ENCODE results near the gene MICAL1.

The MICAL1 gene

DNA sequence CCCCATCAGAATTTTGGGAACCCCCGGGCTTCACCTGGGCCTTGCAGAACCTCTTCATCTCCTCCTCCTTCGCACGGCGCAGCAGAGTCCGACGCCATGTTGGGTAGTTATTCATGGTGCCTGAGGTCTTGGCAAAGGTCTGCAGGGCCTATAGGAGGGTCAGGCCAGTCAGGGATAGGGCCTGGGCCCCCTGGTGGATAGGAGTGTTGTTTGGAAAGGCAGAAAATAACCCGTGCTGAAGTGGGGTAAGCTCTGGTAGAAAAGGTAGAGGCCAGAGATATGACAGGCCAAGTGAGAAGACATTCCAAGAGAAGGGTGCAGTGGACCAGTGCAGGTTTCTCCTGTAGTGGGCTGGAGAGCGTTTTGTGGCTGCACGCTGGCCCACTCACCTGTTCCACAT is 10.2 kb downstream of the MICAL1 start:
- H3K9ac ChIP-seq: no peak overlapping the region
- no peaks in the 10 kb centered on the region for H3K27me3 ChIP-seq (ENCODE audit: control insufficient read depth, insufficient read depth, low read length)
- H3K4me1 ChIP-seq: peaks cover 19% of the 10 kb centered on the region
- no peak overlapping the region for H2AFZ ChIP-seq
- H3K79me2 ChIP-seq: no peaks in the 10 kb centered on the region
- TF ChIP-seq, protein P1, sequence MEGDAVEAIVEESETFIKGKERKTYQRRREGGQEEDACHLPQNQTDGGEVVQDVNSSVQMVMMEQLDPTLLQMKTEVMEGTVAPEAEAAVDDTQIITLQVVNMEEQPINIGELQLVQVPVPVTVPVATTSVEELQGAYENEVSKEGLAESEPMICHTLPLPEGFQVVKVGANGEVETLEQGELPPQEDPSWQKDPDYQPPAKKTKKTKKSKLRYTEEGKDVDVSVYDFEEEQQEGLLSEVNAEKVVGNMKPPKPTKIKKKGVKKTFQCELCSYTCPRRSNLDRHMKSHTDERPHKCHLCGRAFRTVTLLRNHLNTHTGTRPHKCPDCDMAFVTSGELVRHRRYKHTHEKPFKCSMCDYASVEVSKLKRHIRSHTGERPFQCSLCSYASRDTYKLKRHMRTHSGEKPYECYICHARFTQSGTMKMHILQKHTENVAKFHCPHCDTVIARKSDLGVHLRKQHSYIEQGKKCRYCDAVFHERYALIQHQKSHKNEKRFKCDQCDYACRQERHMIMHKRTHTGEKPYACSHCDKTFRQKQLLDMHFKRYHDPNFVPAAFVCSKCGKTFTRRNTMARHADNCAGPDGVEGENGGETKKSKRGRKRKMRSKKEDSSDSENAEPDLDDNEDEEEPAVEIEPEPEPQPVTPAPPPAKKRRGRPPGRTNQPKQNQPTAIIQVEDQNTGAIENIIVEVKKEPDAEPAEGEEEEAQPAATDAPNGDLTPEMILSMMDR (IDR thresholded peaks at IDR 0.05): no peak
- no peaks in the 10 kb centered on the region for H3K9me3 ChIP-seq (ENCODE audit: control insufficient read depth, low read length)
- H3K36me3 ChIP-seq (ENCODE audit: control insufficient read depth, insufficient read depth, low read length): no peaks in the 10 kb centered on the region
- no peak overlapping the region for H3K4me3 ChIP-seq (ENCODE audit: low read depth, low read length)
- no peak overlapping the region for H3K4me2 ChIP-seq (ENCODE audit: low read length)
- no peak overlapping the region for H3K27ac ChIP-seq

DNA sequence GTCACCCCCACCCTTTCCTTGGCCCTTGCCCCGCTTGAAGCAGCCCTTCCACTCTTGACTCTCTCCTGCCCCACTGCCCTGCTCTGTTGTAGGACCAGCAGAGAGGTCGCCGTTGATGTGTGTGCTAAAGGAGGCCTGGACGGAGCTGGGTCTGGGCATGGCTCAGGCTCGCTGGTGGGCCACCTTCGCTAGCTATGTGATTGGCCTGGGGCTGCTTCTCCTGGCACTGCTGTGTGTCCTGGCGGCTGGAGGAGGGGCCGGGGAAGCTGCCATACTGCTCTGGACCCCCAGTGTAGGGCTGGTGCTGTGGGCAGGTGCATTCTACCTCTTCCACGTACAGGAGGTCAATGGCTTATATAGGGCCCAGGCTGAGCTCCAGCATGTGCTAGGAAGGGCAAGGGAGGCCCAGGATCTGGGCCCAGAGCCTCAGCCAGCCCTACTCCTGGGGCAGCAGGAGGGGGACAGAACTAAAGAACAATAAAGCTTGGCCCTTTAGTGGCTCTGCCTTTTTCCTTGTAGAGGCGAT is 12.1 kb downstream of the MICAL1 start:
- Histone ChIP-seq H3K4me1 (peaks cover 15% of the 10 kb centered on the region), H3K9me3 (ENCODE audit: control insufficient read depth, low read length) (no peaks in the 10 kb centered on the region), H3K4me2 (ENCODE audit: low read length) (no peak overlapping the region), H2AFZ (no peak overlapping the region), H3K79me2 (no peaks in the 10 kb centered on the region), H3K27me3 (ENCODE audit: control insufficient read depth, insufficient read depth, low read length) (no peaks in the 10 kb centered on the region), H3K4me3 (ENCODE audit: low read depth, low read length) (no peak overlapping the region), H3K36me3 (ENCODE audit: control insufficient read depth, insufficient read depth, low read length) (no peaks in the 10 kb centered on the region), H3K27ac (no peak overlapping the region), H3K9ac (no peak overlapping the region)
- TF ChIP-seq, protein P1 (IDR thresholded peaks at IDR 0.05): no peak

DNA sequence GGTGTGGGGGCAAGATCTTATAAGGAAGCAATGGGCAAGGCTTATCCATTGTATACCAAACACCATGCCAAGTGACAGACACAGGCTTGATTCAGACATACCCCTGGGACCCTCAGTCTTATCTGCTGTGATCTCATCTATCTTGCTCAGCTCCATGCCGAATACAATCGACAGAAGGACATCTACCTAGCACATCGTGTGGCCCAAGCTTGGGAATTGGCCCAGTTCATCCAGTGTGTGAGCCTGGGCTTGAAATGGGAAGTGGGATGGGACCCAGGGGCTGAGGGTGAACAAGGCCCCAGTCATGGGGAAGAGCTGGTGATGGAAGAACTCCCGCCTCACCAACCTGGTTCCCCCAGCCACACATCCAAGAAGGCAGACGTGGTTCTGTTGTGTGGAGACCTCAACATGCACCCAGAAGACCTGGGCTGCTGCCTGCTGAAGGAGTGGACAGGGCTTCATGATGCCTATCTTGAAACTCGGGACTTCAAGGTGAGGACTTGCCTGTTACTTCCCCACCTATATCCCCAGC is 13.1 kb downstream of the MICAL1 start:
- TF ChIP-seq, protein P1 (IDR thresholded peaks at IDR 0.05): no peak
- no peak overlapping the region for H2AFZ ChIP-seq
- no peak overlapping the region for H3K4me3 ChIP-seq (ENCODE audit: low read depth, low read length)
- no peaks in the 10 kb centered on the region for H3K9me3 ChIP-seq (ENCODE audit: control insufficient read depth, low read length)
- no peaks in the 10 kb centered on the region for H3K79me2 ChIP-seq
- no peaks in the 10 kb centered on the region for H3K36me3 ChIP-seq (ENCODE audit: control insufficient read depth, insufficient read depth, low read length)
- H3K9ac ChIP-seq: no peak overlapping the region
- H3K27me3 ChIP-seq (ENCODE audit: control insufficient read depth, insufficient read depth, low read length): no peaks in the 10 kb centered on the region
- H3K27ac ChIP-seq: no peak overlapping the region
- H3K4me1 ChIP-seq: peaks cover 15% of the 10 kb centered on the region
- no peak overlapping the region for H3K4me2 ChIP-seq (ENCODE audit: low read length)

DNA sequence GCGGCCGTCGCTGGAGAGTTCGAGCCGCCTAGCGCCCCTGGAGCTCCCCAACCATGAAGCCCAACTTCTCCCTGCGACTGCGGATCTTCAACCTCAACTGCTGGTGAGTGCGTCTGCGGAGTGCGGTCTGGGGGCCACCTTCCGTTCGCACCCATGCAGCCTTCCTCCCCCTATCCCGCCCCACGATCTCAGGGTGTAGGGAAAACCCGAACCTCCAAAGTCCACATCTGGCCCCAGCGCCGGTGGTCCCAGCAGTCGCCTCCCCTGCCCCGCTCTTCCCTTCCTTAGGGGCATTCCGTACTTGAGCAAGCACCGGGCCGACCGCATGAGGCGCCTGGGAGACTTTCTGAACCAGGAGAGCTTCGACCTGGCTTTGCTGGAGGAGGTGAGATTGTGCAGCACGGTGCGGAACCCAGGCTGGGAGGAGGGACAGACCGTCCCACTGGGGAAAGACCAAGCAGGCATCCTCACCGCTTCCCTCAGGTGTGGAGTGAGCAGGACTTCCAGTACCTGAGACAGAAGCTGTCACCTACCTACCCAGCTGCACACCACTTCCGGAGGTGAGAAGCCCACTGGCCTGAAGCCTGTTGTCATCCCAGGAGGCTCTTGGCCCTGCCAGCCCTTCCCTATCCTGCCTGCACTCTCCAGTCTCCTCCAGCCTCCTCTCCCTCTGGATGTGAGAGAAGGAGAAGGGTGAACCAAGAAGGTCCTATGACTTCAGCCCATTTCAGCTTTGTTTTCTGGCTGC is 14.3 kb downstream of the MICAL1 start:
- H3K4me2 ChIP-seq (ENCODE audit: low read length): peak overlapping the region; percentile 96
- peak overlapping the region; percentile 58 for H3K9ac ChIP-seq
- no peaks in the 10 kb centered on the region for H3K36me3 ChIP-seq (ENCODE audit: control insufficient read depth, insufficient read depth, low read length)
- H3K27ac ChIP-seq: peak overlapping the region; percentile 61
- no peaks in the 10 kb centered on the region for H3K9me3 ChIP-seq (ENCODE audit: control insufficient read depth, low read length)
- peaks cover 15% of the 10 kb centered on the region for H3K4me1 ChIP-seq
- no peaks in the 10 kb centered on the region for H3K27me3 ChIP-seq (ENCODE audit: control insufficient read depth, insufficient read depth, low read length)
- H3K79me2 ChIP-seq: no peaks in the 10 kb centered on the region
- peak overlapping the region; percentile 88 for H2AFZ ChIP-seq
- TF ChIP-seq, protein P1 (IDR thresholded peaks at IDR 0.05): no peak
- H3K4me3 ChIP-seq (ENCODE audit: low read depth, low read length): peak overlapping the region; percentile 97
